ENCODE results near the gene SNCG. TPM values are rescaled to one million over a fixed set of nuclear protein-coding genes. Genes with fewer than 3 reads are reported as not detected.

The SNCG gene
- total RNA-seq, 1 donor from 2014 or later: 14.6 TPM

GRCh38 chr10:86964061-86964846, 5.9 kb downstream of the SNCG start:
- Mint-ChIP-seq H3K27me3 (peaks cover under 1% of the 10 kb centered on the region), H3K9me3 (ENCODE audit: low read depth) (no peaks in the 10 kb centered on the region), H3K27ac (no peak overlapping the region), H3K4me3 (ENCODE audit: low read depth) (no peak overlapping the region), H3K36me3 (ENCODE audit: insufficient read depth) (no peaks in the 10 kb centered on the region), H3K4me1 (ENCODE audit: low read depth) (peaks cover 20% of the 10 kb centered on the region)
- DNase-seq (ENCODE audit: low spot score, unreplicated experiment): no peak
- no peak for TF ChIP-seq CTCF (IDR thresholded peaks at IDR 0.05; ENCODE audit: unreplicated experiment)

DNA sequence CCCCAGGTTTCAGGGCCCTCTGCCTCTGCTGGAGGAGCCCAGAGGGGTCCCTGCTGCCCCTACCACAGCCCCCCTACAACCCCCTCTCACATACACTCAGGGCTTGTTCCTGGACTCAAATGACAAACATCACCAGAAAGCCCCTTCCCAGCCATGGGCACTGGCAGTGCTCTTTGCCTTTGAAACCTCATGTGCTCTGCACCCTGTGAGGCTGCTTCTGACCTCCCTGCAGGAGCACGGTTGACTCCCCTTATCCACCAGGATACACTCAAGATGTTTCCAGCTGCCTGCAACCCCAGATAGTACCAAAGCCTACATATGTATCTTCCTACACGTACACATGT, 6.4 kb downstream of the SNCG start:
- H3K36me3 Mint-ChIP-seq (ENCODE audit: insufficient read depth): no peaks in the 10 kb centered on the region
- no peak for DNase-seq (ENCODE audit: low spot score, unreplicated experiment)
- peaks cover 2% of the 10 kb centered on the region for H3K27me3 Mint-ChIP-seq
- H3K4me3 Mint-ChIP-seq (ENCODE audit: low read depth): no peak overlapping the region
- no peak for TF ChIP-seq CTCF (IDR thresholded peaks at IDR 0.05; ENCODE audit: unreplicated experiment)
- H3K4me1 Mint-ChIP-seq (ENCODE audit: low read depth): peaks cover 18% of the 10 kb centered on the region
- H3K9me3 Mint-ChIP-seq (ENCODE audit: low read depth): no peaks in the 10 kb centered on the region
- H3K27ac Mint-ChIP-seq: no peak overlapping the region

- H3K9me3 Mint-ChIP-seq (ENCODE audit: low read depth): no peaks in the 10 kb centered on the region
Measured at GRCh38 chr10:86965986-86966654, 7.7 kb downstream of the SNCG start.

GRCh38 chr10:86967481-86967941, 9.1 kb downstream of the SNCG start:
- Mint-ChIP-seq H3K27ac (no peak overlapping the region), H3K27me3 (peaks cover 16% of the 10 kb centered on the region), H3K4me1 (ENCODE audit: low read depth) (peaks cover 22% of the 10 kb centered on the region), H3K4me3 (ENCODE audit: low read depth) (no peak overlapping the region), H3K9me3 (ENCODE audit: low read depth) (no peaks in the 10 kb centered on the region), H3K36me3 (ENCODE audit: insufficient read depth) (no peaks in the 10 kb centered on the region)
- TF ChIP-seq CTCF (IDR thresholded peaks at IDR 0.05; ENCODE audit: unreplicated experiment): no peak
- DNase-seq (ENCODE audit: low spot score, unreplicated experiment): no peak

More at GRCh38 chr10:86965986-86966654, 7.7 kb downstream of the SNCG start:
- no peak overlapping the region for H3K4me3 Mint-ChIP-seq (ENCODE audit: low read depth)
- no peaks in the 10 kb centered on the region for H3K36me3 Mint-ChIP-seq (ENCODE audit: insufficient read depth)
- peak overlapping the region; percentile 95 for H3K27ac Mint-ChIP-seq
- TF ChIP-seq CTCF (IDR thresholded peaks at IDR 0.05; ENCODE audit: unreplicated experiment): no peak
- peaks cover 8% of the 10 kb centered on the region for H3K27me3 Mint-ChIP-seq
- peaks cover 19% of the 10 kb centered on the region for H3K4me1 Mint-ChIP-seq (ENCODE audit: low read depth)
- no peak for DNase-seq (ENCODE audit: low spot score, unreplicated experiment)

- H3K4me3 Mint-ChIP-seq (ENCODE audit: low read depth): no peak within 1 kb of the TSS
- TF ChIP-seq CTCF (IDR thresholded peaks at IDR 0.05; ENCODE audit: unreplicated experiment): no peak
- peaks cover 26% of the 10 kb centered on the region for H3K27me3 Mint-ChIP-seq
- peaks cover 22% of the 10 kb centered on the region for H3K4me1 Mint-ChIP-seq (ENCODE audit: low read depth)
- no peaks in the 10 kb centered on the region for H3K36me3 Mint-ChIP-seq (ENCODE audit: insufficient read depth)
- no peak within 1 kb of the TSS for H3K27ac Mint-ChIP-seq
- H3K9me3 Mint-ChIP-seq (ENCODE audit: low read depth): no peaks in the 10 kb centered on the region
- no peak for DNase-seq (ENCODE audit: low spot score, unreplicated experiment)
Measured at GRCh38 chr10:86968271-86968993, 10.0 kb downstream of the SNCG start, which contains the start of gene ADIRF. ADIRF (plus strand) TSS chr10:86968482; CDS start chr10:86968545, 63 bp downstream.

All from progenitor cell of endocrine pancreas (in vitro differentiated cells).